CD4-positive, alpha-beta T cell (primary cell): ENCODE results near the gene LMF1. TPM values are rescaled to one million over a fixed set of nuclear protein-coding genes. Genes with fewer than 3 reads are reported as not detected.

Source experiments
- ATAC-seq: fragments of 200-7000 bp; cut with Tn5 transposase; one replicate; pipeline ENCODE4 v1.10.0; 2022; ENCODE audit warnings: mild to moderate bottlenecking; ENCODE audit not compliant: poor library complexity
- CTCF ChIA-PET: fragments of 350-600 bp; sonication (Branson Sonifier 250); formaldehyde crosslinking; loops from one replicate; lab custom pipeline; 2021; ENCODE audit warnings: antibody characterized with exemption, inconsistent platforms; lab: Charles Lee
- POLR2A ChIA-PET: fragments of 350-600 bp; sonication (Branson Sonifier 250); formaldehyde crosslinking; loops from one replicate; lab custom pipeline; 2021; ENCODE audit warnings: antibody characterized with exemption, inconsistent platforms; lab: Charles Lee
- DNase-seq, 14 experiments: peaks; one replicate each; pipeline ENCODE4 v3.0.0-alpha.2; 2013 to 2020; ENCODE audit warnings: mixed read lengths in 2 of 14
- H3K27ac ChIP-seq, 2 donors: one replicate each; pipeline versions ENCODE4 v1.5.1 to v1.7.0; 2013; ENCODE audit warnings: low read length in 2 of 2, low read depth in 1 of 2, mild to moderate bottlenecking in 1 of 2
- H3K27me3 ChIP-seq, 2 experiments: 1 replicate in 1 of 2; 2 replicates in 1 of 2; pipeline versions ENCODE4 v1.6.1 to v1.7.0; 2013; ENCODE audit warnings: low read length in 2 of 2, control low read depth in 1 of 2, mild to moderate bottlenecking in 1 of 2, moderate library complexity in 1 of 2; ENCODE audit not compliant: insufficient read depth in 2 of 2, control insufficient read depth in 1 of 2
- H3K36me3 ChIP-seq: one replicate; pipeline ENCODE4 v1.6.1; 2013; ENCODE audit warnings: low read length, control low read depth; ENCODE audit not compliant: insufficient read depth
- H3K4me1 ChIP-seq: one replicate; pipeline ENCODE4 v1.6.1; 2013; ENCODE audit warnings: low read length, control low read depth; ENCODE audit not compliant: insufficient read depth
- H3K4me3 ChIP-seq: one replicate; pipeline ENCODE4 v1.5.1; 2013; ENCODE audit warnings: mild to moderate bottlenecking, low read length, moderate library complexity
- H3K9me3 ChIP-seq, 2 experiments: 1 replicate in 1 of 2; 2 replicates in 1 of 2; pipeline versions ENCODE4 v1.6.1 to v1.7.0; 2013; ENCODE audit warnings: low read length in 2 of 2, mild to moderate bottlenecking in 2 of 2, control low read depth in 1 of 2, moderate library complexity in 1 of 2; ENCODE audit not compliant: control insufficient read depth in 1 of 2, insufficient read depth in 1 of 2
- H3K27ac Mint-ChIP-seq: one replicate; pipeline ENCODE4 v1.8.0; 2020; ENCODE audit warnings: mixed read lengths
- H3K27me3 Mint-ChIP-seq: one replicate; pipeline ENCODE4 v1.8.0; 2021; ENCODE audit warnings: mixed read lengths
- H3K36me3 Mint-ChIP-seq: one replicate; pipeline ENCODE4 v1.8.0; 2021; ENCODE audit warnings: low read depth, mixed read lengths
- H3K4me1 Mint-ChIP-seq: one replicate; pipeline ENCODE4 v1.8.0; 2021; ENCODE audit warnings: low read depth, mixed read lengths
- H3K4me3 Mint-ChIP-seq: one replicate; pipeline ENCODE4 v1.8.0; 2020; ENCODE audit warnings: mild to moderate bottlenecking, mixed read lengths
- H3K9me3 Mint-ChIP-seq: one replicate; pipeline ENCODE4 v1.8.0; 2020; ENCODE audit warnings: mixed read lengths
- intact Hi-C, 2 experiments: fragments of 100-400 bp; cut with DNase I in 1 of 2; cut with micrococcal nuclease in 1 of 2; formaldehyde crosslinking; loops; one replicate each; pipeline versions ENCODE4 v1.15.1 to v1.9.0; 2023 to 2025; cut with DNase I, micrococcal nuclease
- total RNA-seq, 174 experiments: library from RNA in 2 of 174; stranded (reverse) in 2 of 174; gene quantifications; one replicate each; pipeline ENCODE4 v1.2.3 and lab custom pipeline; 2021 to 2026
- TF ChIP-seq, protein P1 (sequence below): fragments of 200-600 bp; IDR thresholded peaks from one replicate; pipeline ENCODE4 v1.8.0; 2022; ENCODE audit warnings: antibody characterized with exemption, mild to moderate bottlenecking

LMF1 gene
- total RNA-seq, 2 experiments from 2014 or later, result 26.8 to 27.6 TPM

DNA sequence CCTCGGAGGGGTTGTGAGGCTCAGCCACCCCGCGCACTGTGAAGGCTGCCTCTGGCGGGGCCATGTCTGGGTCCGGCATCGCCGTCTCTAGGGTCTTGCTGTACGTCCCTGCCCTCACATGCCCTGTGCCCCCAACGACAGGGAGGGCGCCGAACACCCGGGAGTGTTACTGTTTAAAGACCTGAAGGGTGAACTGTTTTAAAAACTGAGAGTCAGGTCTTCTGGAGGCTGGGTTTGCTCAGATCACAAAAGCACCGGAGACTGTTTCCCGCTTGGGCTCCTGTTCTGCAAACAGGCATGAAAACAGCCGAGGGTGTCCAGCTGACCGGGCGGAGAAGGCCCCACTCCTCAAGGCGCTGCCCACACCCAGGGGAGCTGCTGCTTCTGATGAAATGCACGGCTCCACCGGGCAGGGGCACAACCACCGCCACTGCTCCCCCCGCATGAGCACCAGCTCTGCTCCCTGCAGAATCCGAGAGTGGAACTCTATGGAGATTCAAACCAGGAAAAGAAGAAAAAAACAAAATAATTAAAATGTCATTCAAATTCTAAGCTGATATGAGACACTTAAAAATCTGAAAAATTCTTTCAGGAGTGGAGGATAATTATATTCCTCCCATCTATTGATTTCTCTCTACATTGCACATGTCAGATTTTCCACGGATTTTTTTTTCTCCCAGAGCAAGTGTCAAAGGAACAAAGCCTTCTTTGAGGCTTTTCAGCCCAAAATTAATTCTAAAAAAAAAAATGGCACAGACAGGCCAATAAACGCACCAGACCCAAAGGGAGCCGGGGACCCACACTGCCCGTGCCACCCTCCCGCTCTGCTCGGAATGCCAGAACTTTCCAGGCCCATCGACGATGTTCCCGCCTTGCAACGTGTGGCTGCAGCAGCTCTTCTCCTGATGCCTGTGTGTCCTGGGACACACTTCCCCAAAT is 74.3 kb downstream of the LMF1 start:
- Mint-ChIP-seq H3K9me3 (no peaks in the 10 kb centered on the region), H3K27me3 (no peaks in the 10 kb centered on the region), H3K4me3 (no peak overlapping the region), H3K36me3 (peaks cover 10% of the 10 kb centered on the region), H3K27ac (no peak overlapping the region), H3K4me1 (no peaks in the 10 kb centered on the region)
- H3K4me1 ChIP-seq, result no peaks in the 10 kb centered on the region
- peaks cover 17% of the 10 kb centered on the region for H3K36me3 ChIP-seq
- no peak overlapping the region for H3K4me3 ChIP-seq
- no peaks in the 10 kb centered on the region for H3K27me3 ChIP-seq
- ATAC-seq (no peak), DNase-seq (no peak)
- POLR2A ChIA-PET, result no interaction called here
- intact Hi-C loops, result no loop called here
- CTCF ChIA-PET, result no interaction called here
- H3K9me3 ChIP-seq, result no peaks in the 10 kb centered on the region
- H3K27ac ChIP-seq, result no peak overlapping the region
- TF ChIP-seq, protein P1, sequence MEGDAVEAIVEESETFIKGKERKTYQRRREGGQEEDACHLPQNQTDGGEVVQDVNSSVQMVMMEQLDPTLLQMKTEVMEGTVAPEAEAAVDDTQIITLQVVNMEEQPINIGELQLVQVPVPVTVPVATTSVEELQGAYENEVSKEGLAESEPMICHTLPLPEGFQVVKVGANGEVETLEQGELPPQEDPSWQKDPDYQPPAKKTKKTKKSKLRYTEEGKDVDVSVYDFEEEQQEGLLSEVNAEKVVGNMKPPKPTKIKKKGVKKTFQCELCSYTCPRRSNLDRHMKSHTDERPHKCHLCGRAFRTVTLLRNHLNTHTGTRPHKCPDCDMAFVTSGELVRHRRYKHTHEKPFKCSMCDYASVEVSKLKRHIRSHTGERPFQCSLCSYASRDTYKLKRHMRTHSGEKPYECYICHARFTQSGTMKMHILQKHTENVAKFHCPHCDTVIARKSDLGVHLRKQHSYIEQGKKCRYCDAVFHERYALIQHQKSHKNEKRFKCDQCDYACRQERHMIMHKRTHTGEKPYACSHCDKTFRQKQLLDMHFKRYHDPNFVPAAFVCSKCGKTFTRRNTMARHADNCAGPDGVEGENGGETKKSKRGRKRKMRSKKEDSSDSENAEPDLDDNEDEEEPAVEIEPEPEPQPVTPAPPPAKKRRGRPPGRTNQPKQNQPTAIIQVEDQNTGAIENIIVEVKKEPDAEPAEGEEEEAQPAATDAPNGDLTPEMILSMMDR, result no peak

DNA sequence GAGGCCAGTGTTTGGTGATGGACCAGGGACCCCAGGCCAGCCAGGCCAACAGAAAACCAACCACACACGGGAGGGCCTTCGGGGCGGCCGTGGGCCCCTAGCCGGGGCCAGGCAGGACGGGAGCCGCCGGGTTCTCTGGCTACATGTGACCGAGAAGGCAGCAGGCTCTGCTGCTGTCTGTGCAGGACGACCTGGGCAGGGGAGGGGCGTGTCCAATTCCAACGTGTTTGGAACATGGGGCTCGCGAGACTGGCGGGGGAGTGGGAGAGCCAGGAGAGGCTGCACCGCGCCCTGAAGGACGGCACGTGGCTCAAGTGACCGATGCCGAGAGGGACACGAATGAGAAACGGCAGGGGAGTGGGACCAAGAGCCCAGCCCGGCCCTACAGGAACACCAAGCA is 75.4 kb downstream of the LMF1 start:
- no peaks in the 10 kb centered on the region for H3K27me3 Mint-ChIP-seq
- no peaks in the 10 kb centered on the region for H3K4me1 Mint-ChIP-seq
- H3K9me3 ChIP-seq, result no peaks in the 10 kb centered on the region
- TF ChIP-seq, protein P1, result no peak
- intact Hi-C loops, result no loop called here
- peaks cover 19% of the 10 kb centered on the region for H3K36me3 ChIP-seq
- peaks cover 12% of the 10 kb centered on the region for H3K36me3 Mint-ChIP-seq
- ChIA-PET CTCF (no interaction called here), POLR2A (no interaction called here)
- no peaks in the 10 kb centered on the region for H3K9me3 Mint-ChIP-seq
- no peak overlapping the region for H3K27ac ChIP-seq
- no peak overlapping the region for H3K4me3 ChIP-seq
- H3K4me3 Mint-ChIP-seq, result no peak overlapping the region
- no peak overlapping the region for H3K27ac Mint-ChIP-seq
- DNase-seq (no peak), ATAC-seq (no peak)
- H3K27me3 ChIP-seq, result no peaks in the 10 kb centered on the region
- no peaks in the 10 kb centered on the region for H3K4me1 ChIP-seq

DNA sequence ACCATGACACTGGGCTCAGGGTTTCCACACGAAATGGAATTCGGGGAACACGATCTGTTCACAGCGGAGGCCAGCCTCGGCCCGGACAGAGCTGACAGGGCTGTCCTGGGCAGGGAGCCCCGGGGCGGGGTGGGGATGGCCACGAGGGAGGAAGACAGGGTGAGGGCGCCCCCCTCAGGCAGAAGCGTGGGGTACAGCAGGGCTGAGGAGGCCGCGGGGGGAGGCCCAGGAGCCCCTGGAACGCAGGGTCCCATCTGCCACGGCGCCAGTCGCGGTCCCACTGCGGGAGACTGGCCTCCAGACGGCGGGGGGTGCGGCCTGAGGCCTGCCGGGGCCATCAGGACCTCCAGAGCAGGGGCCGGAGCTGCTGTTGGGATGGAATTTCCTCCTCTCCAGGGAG is 75.9 kb downstream of the LMF1 start:
- Mint-ChIP-seq H3K27ac (no peak overlapping the region), H3K36me3 (peaks cover 12% of the 10 kb centered on the region), H3K4me1 (no peaks in the 10 kb centered on the region), H3K4me3 (no peak overlapping the region), H3K27me3 (no peaks in the 10 kb centered on the region), H3K9me3 (no peaks in the 10 kb centered on the region)
- CTCF ChIA-PET, result no interaction called here
- POLR2A ChIA-PET, result no interaction called here
- ATAC-seq (no peak), DNase-seq (no peak)
- TF ChIP-seq, protein P1, result no peak
- peaks cover 17% of the 10 kb centered on the region for H3K36me3 ChIP-seq
- intact Hi-C loops, result no loop called here
- H3K9me3 ChIP-seq, result no peaks in the 10 kb centered on the region
- no peaks in the 10 kb centered on the region for H3K27me3 ChIP-seq
- H3K27ac ChIP-seq, result no peak overlapping the region
- H3K4me1 ChIP-seq, result no peaks in the 10 kb centered on the region
- H3K4me3 ChIP-seq, result no peak overlapping the region
